ENCODE measurements around the gene ASNSD1. TPM values are rescaled to one million over a fixed set of nuclear protein-coding genes. Genes with fewer than 3 reads are reported as not detected.
"Not testable (repeated sequence)": the region's sequence is repeated elsewhere in the genome, so short reads cannot be mapped to it uniquely, and the experiment has no call there.

ASNSD1 gene
- total RNA-seq, 1 experiment from 2014 or later: 48.5 TPM

- H3K9ac ChIP-seq (ENCODE audit: extremely low read depth, insufficient read length, low read length): no peak overlapping the region
- peaks cover 25 to 29% of the 10 kb centered on the region in 2 experiments for H3K9me3 Mint-ChIP-seq
- H3K4me1 Mint-ChIP-seq: no peaks in the 10 kb centered on the region
- no peak for DNase-seq
- H4K20me1 ChIP-seq (ENCODE audit: control insufficient read depth, insufficient read depth, insufficient read length): no peaks in the 10 kb centered on the region
- no peak overlapping the region for H2AK5ac ChIP-seq (ENCODE audit: insufficient read length, low read length)
- H2BK12ac ChIP-seq (ENCODE audit: insufficient read length, low read depth, low read length): no peak overlapping the region
- H3K27me3 ChIP-seq (ENCODE audit: insufficient read depth, low read length): no peaks in the 10 kb centered on the region
- no peak overlapping the region for H3K23ac ChIP-seq (ENCODE audit: insufficient read length, low read depth, low read length)
- H3K4ac ChIP-seq (ENCODE audit: low read depth, low read length): no peak overlapping the region
- H3K4me1 ChIP-seq (ENCODE audit: insufficient read depth, low read length): no peaks in the 10 kb centered on the region
- no peaks in the 10 kb centered on the region for H3K79me2 ChIP-seq (ENCODE audit: insufficient read depth, low read length)
- no peak overlapping the region for H3K56ac ChIP-seq (ENCODE audit: insufficient read length, low read depth, low read length)
- H3K18ac ChIP-seq (ENCODE audit: insufficient read length, low read depth, low read length): no peak overlapping the region
- no peaks in the 10 kb centered on the region for H3K9me3 ChIP-seq (ENCODE audit: control insufficient read depth, low read depth, low read length)
- H4K8ac ChIP-seq (replicated peaks; ENCODE audit: insufficient read length, low read depth, low read length): no peak overlapping the region
- H3K23me2 ChIP-seq (ENCODE audit: insufficient read length, low read depth, low read length, poor library complexity, severe bottlenecking): no peaks in the 10 kb centered on the region
- no peak for TF ChIP-seq CTCF (conservative IDR thresholded peaks at IDR 0.05)
- no peak overlapping the region for H2BK120ac ChIP-seq (ENCODE audit: low read depth, low read length, poor library complexity, severe bottlenecking)
- H3K14ac ChIP-seq (ENCODE audit: insufficient read depth, low read length): no peak overlapping the region
- no peak overlapping the region for H4K91ac ChIP-seq (ENCODE audit: insufficient read length, low read depth, low read length)
- no peak overlapping the region for H3K27ac ChIP-seq (ENCODE audit: insufficient read length, low read depth, low read length)
- H2BK20ac ChIP-seq (ENCODE audit: low read depth, low read length, poor library complexity, severe bottlenecking): no peak overlapping the region
- H3K36me3 Mint-ChIP-seq (ENCODE audit: insufficient read depth in 1 of 3, low read depth in 3 of 3): peaks cover 5 to 20% (median 15%) of the 10 kb centered on the region in 3 experiments; a peak in 6 of 7 replicates
- H3K4me2 ChIP-seq (ENCODE audit: insufficient read depth, insufficient read length, low read length): no peak overlapping the region
- no peaks in the 10 kb centered on the region for H3K79me1 ChIP-seq (ENCODE audit: insufficient read depth, low read depth, low read length, poor library complexity, severe bottlenecking)
- H2BK5ac ChIP-seq (ENCODE audit: insufficient read length, low read length): no peak overlapping the region
- no peak overlapping the region for H3K4me3 Mint-ChIP-seq
- no peak overlapping the region for H3T11ph ChIP-seq (ENCODE audit: low read length)
- peaks cover 3% of the 10 kb centered on the region; the same call in 1 of the 2 replicates for H3K27me3 Mint-ChIP-seq (ENCODE audit: low read depth)
- no peak overlapping the region for H3K27ac Mint-ChIP-seq
- no peak overlapping the region for H2BK15ac ChIP-seq (ENCODE audit: low read depth, low read length)
- H4K5ac ChIP-seq (ENCODE audit: insufficient read length, low read depth, low read length): no peak overlapping the region
- H2AFZ ChIP-seq (ENCODE audit: low read length): no peak overlapping the region
These were observed 10.0 kb upstream of the ASNSD1 start for GRCh38 chr2:189651284-189651683.

- H3K27ac ChIP-seq (ENCODE audit: insufficient read length, low read depth, low read length); H4K5ac ChIP-seq (ENCODE audit: insufficient read length, low read depth, low read length); H2AFZ ChIP-seq (ENCODE audit: low read length); H3K18ac ChIP-seq (ENCODE audit: insufficient read length, low read depth, low read length); H3T11ph ChIP-seq (ENCODE audit: low read length); H3K4me2 ChIP-seq (ENCODE audit: insufficient read depth, insufficient read length, low read length); H3K9me3 ChIP-seq (ENCODE audit: control insufficient read depth, low read depth, low read length); H4K20me1 ChIP-seq (ENCODE audit: control insufficient read depth, insufficient read depth, insufficient read length); H3K79me2 ChIP-seq (ENCODE audit: insufficient read depth, low read length); H3K27ac Mint-ChIP-seq; H2BK12ac ChIP-seq (ENCODE audit: insufficient read length, low read depth, low read length); H3K27me3 ChIP-seq (ENCODE audit: insufficient read depth, low read length); H3K9ac ChIP-seq (ENCODE audit: extremely low read depth, insufficient read length, low read length); H4K91ac ChIP-seq (ENCODE audit: insufficient read length, low read depth, low read length); H3K56ac ChIP-seq (ENCODE audit: insufficient read length, low read depth, low read length); H2BK20ac ChIP-seq (ENCODE audit: low read depth, low read length, poor library complexity, severe bottlenecking); H2BK120ac ChIP-seq (ENCODE audit: low read depth, low read length, poor library complexity, severe bottlenecking); H4K8ac ChIP-seq (replicated peaks; ENCODE audit: insufficient read length, low read depth, low read length); H3K4me1 ChIP-seq (ENCODE audit: insufficient read depth, low read length); H3K27me3 Mint-ChIP-seq (ENCODE audit: low read depth); H3K4ac ChIP-seq (ENCODE audit: low read depth, low read length); H3K79me1 ChIP-seq (ENCODE audit: insufficient read depth, low read depth, low read length, poor library complexity, severe bottlenecking); H2AK5ac ChIP-seq (ENCODE audit: insufficient read length, low read length); H3K23me2 ChIP-seq (ENCODE audit: insufficient read length, low read depth, low read length, poor library complexity, severe bottlenecking); H2BK5ac ChIP-seq (ENCODE audit: insufficient read length, low read length); H3K23ac ChIP-seq (ENCODE audit: insufficient read length, low read depth, low read length); DNase-seq; H3K4me3 Mint-ChIP-seq; H2BK15ac ChIP-seq (ENCODE audit: low read depth, low read length); H3K14ac ChIP-seq (ENCODE audit: insufficient read depth, low read length); H3K4me1 Mint-ChIP-seq: not testable (repeated sequence)
- Mint-ChIP-seq H3K36me3 (ENCODE audit: insufficient read depth in 1 of 3, low read depth in 3 of 3) (peaks cover 5 to 20% (median 15%) of the 10 kb centered on the region in 3 experiments; a peak in 6 of 7 replicates), H3K9me3 (peaks cover 25 to 29% of the 10 kb centered on the region in 2 experiments)
- WGBS (ENCODE audit: extremely low coverage, insufficient read length, low lambda C conversion rate): no CpG with 5 or more reads among the region's 29 CpGs
These were observed 7.8 kb upstream of the ASNSD1 start for GRCh38 chr2:189653464-189653863.

Measured in H9 (cell line).